ENCODE data around the gene RAB1B.

Gene RAB1B

GRCh38 chr11:66284526-66285078 is 16.2 kb downstream of the RAB1B start:
- no peak for DNase-seq (ENCODE audit: low read depth)

- no peak for DNase-seq (ENCODE audit: low read depth)
Measured at GRCh38 chr11:66285250-66285947, 17.0 kb downstream of the RAB1B start.

GRCh38 chr11:66286699-66287098 is 18.3 kb downstream of the RAB1B start:
- DNase-seq (ENCODE audit: low read depth) = no peak

- no peak for DNase-seq (ENCODE audit: low read depth)
Measured at GRCh38 chr11:66287211-66287888, 18.9 kb downstream of the RAB1B start.

- DNase-seq (ENCODE audit: low read depth) = no peak
Measured at GRCh38 chr11:66287889-66288670, 19.6 kb downstream of the RAB1B start.

GRCh38 chr11:66288671-66289547 is 20.5 kb downstream of the RAB1B start, which contains the start of gene YIF1A:
Gene YIF1A, minus strand, starts transcription at chr11:66289143. Its CDS starts 158 bp downstream, at chr11:66288985.
- peak; percentile 94 for DNase-seq (ENCODE audit: low read depth)

- peak; percentile 60 for DNase-seq (ENCODE audit: low read depth)
Measured at GRCh38 chr11:66289548-66290329, 21.3 kb downstream of the RAB1B start.

DNA sequence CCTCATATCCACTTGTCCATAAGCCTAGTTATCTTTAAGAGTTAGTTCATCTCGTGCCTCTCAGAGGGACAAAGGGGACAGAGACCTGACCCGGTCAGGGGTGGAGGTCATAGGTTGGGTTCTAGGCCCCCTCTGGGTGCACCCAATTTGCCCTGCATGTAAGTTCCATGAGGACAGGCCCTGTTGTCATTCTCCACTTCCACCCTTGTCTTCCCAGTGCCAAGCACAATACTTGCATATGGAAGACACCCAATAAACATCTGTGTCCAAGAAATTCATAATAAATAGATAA is 21.8 kb downstream of the RAB1B start:
- DNase-seq (ENCODE audit: low read depth) = no peak

GRCh38 chr11:66291303-66291705 is 22.9 kb downstream of the RAB1B start:
- DNase-seq (ENCODE audit: low read depth) = no peak

- DNase-seq (ENCODE audit: low read depth) = no peak
Measured at GRCh38 chr11:66291706-66292542, 23.5 kb downstream of the RAB1B start, which contains the start of gene TMEM151A. Gene TMEM151A, plus strand, starts transcription at chr11:66291894. Its CDS starts 120 bp downstream, at chr11:66292014.

- no peak for DNase-seq (ENCODE audit: low read depth)
Measured at GRCh38 chr11:66292543-66293332, 24.3 kb downstream of the RAB1B start.

GRCh38 chr11:66293352-66293751 is 24.9 kb downstream of the RAB1B start:
- no peak for DNase-seq (ENCODE audit: low read depth)

GRCh38 chr11:66293777-66294625 is 25.6 kb downstream of the RAB1B start:
- no peak for DNase-seq (ENCODE audit: low read depth)

DNA sequence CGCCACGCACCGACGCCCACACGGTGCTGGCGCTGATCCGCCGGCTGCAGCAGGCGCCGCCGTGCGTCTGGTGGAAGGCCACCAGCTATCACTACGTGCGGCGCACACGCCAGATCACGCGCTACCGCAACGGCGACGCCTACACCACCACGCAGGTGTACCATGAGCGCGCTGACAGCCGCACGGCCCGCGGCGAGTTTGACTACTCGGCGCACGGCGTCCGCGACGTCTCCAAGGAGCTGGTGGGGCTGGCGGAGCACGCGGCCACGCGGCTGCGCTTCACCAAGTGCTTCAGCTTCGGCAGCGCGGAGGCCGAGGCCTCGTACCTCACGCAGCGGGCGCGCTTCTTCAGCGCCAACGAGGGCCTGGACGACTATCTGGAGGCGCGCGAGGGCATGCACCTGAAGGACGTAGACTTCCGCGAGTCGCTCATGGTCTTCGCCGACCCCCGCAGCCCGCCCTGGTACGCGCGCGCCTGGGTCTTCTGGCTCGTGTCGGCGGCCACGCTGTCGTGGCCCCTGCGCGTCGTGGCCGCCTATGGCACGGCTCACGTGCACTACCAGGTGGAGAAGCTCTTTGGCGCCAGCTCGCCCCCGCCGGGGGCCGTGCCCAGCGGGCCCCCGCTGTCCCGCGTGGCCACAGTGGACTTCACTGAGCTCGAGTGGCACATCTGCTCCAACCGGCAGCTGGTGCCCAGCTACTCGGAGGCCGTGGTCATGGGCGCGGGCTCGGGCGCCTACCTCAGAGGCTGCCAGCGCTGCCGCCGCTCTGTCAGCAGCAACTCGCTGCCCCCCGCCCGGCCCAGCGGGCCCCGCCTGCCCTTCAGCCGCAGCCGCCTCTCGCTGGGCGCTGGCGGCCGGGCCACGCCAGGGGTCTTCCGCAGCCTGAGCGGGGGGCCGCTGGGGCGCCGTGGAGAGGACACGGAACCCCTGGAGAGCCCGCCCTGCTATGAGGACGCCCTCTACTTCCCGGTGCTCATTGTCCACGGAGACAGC is 26.5 kb downstream of the RAB1B start:
- no peak for DNase-seq (ENCODE audit: low read depth)

DNA sequence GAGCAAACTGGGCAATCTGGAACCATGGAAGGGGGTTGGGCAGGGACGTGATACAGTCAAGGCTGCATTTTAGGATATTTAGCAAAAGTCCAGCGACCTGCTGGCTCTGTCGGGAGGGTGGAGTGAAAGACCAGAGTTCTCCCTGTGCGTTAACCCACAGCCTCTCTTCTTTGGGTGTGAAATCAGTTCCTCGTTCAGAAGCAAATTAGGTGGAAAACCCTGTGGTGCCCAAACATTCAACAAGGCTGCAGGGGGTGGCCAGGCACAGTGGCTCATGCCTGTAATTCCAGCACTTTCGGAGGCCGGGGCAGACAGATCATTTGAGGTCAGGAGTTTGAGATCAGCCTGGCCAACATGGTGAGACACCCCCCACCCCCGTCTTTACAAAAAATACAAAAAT is 29.2 kb downstream of the RAB1B start:
- no peak for DNase-seq (ENCODE audit: low read depth)

- DNase-seq (ENCODE audit: low read depth) = no peak
Measured at GRCh38 chr11:66299186-66299585, 30.7 kb downstream of the RAB1B start.

DNA sequence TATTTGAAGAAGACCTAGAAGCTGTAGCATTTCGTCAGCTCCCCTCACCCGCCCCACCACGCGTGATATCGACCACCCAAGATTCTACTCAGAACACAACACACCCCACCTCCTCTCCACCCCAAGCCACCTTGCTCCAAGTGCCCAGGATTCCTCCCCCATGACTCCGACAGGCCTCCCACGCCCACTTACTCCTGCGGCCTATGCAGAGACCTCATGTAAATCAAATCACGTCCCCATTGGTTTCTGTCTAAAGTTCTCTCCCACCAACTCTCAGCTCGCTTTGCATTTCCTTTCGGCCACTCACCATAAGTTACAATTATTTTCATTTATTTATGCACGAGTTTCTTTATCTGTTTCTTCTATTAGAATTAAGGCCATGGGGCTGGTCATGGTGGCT is 34.2 kb downstream of the RAB1B start:
- DNase-seq (ENCODE audit: low read depth) = no peak
